ENCODE results near the gene PARP9.
"Not testable (repeated sequence)": the region's sequence is repeated elsewhere in the genome, so short reads cannot be mapped to it uniquely, and the experiment has no call there.

The PARP9 gene

DNA sequence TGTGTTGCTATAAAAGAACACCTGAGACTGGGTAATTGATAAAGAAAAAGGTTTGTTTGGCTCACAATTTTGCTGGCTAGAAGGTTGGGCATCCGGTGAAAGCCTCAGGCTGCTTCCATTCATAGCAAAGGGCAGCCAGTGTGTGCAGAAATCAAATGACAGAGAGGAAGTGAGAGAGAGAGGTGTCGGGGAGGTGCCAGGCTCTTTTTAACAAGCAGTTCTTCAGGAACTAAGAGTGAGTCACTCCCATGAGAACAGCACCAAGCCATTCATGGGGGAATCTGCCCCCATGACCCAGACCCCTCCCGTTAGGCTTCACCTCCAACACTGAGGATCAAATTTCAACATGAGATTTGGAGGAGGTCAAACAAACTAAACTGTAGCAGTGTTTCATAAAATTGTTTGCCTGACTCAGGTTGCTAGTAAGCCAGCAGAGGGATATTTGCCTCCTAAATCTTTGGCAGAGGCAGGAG, 8.9 kb upstream of the PARP9 start:
- no peak for DNase-seq

DNA sequence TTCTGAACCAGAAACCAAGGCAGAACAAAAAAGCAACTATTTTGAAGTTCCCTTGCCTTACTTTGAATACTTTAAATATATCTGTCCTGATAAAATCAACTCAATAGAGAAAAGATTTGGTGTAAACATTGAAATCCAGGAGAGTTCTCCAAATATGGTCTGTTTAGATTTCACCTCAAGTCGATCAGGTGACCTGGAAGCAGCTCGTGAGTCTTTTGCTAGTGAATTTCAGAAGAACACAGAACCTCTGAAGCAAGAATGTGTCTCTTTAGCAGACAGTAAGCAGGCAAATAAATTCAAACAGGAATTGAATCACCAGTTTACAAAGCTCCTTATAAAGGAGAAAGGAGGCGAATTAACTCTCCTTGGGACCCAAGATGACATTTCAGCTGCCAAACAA, 4.7 kb upstream of the PARP9 start:
- DNase-seq, result no peak

DNA sequence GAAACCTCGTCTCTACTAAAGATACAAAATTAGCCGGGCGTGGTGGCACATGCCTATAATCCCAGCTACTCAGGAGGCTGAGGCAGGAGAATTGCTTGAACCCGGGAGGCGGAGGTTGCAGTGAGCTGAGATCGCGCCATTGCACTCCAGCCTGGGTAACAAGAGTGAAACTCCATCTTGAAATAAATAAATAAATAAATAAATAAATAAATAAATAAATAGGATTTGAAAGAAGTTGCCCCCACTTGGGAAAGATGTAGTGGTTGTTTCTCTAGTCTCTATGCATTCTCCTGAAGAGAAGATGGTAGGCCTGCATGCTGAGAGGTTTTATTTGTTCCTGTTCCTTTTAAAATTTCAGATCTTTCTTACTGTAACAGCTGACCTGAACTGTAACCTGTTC, 4.0 kb upstream of the PARP9 start:
- not testable (repeated sequence) for DNase-seq

DNA sequence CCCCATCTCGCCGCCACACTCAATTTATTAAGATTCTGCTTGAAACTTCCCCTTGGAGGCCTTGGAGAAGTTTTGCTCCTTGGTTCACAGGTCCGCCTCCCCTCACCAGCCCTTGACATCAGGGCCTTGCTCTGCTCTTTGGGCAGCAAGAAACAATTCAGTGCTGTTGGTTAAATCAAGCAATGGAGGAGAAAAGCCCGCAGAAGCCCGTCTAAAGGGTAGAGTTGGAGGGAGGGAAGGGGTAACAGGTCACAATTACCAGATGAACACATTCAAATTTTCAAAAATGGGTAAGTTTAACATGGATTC, 429 bp downstream of the PARP9 start:
- no peak for DNase-seq

DNA sequence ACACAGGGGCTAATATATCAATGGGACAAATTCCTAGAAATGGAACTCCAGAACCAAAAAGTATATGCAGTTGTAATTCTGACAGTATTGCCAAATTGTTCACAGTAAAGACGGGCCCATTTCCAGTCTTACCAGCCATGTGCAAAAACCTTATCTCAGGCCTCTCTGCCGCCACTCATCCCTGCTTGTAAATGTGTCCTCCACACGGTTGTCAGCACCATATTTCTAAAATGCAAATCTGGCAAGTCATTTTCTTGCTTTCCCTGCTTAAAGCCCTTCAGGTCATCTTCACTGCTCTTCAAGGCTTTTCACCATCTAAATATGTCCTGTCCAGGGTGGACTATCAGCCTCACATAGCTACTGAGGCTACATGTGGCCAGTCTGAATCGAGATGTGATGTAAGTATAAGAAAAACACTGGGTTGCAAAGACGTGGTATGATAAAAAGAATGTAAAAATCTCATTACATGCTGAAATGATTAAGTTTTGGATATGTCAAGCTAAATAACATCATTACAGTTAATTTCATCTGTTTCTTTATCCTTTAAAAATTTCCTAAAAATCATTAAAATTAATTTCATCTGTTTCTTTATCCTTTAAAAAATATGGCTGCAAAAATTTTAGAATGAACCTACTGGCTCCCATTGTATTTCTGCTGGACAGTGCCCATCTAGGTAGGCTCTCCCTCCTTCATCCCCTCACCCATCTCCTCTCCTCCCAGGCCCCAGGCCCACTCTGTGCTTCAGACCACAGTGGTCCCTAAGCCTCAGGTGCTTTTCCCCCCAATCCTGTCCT, 980 bp downstream of the PARP9 start:
- no peak for DNase-seq

DNA sequence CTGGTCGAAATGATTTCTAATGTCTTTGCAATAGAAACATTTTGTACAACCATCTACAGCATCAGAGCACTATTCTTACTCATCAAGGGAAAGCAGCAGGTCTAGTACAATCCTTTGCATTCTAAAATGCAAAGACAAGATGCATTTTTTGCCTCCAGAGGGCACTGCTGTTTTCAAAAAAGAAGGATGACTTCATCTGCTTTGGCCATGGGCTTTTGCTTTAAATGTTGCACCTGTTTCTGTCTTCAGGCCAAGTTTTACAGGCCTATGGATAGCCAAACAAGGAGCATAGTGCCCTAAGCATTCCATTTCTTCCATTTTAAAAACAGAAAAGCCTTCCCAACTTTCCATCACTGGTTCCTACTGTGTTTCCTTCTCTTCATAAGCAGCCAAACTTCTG, 3.4 kb downstream of the PARP9 start:
- DNase-seq, result no peak

DNA sequence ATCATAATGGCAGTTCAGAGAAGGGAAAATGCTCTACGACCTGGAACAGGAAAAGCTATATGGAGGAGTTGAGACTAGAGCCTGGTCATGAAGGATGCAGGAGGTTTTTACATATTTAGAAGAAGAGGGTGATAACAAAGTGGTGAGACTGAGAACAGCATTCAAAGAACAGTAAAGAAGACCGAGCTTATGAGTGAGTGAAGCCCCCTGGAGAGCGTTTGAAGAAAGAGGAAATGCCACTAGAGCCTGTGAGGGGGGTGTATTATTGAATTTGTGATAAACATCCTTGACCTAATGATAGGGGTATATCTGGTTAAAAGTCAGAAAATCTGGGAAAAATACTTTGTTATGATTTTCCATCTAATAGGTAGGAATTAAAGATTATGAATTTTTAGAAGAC, 4.2 kb downstream of the PARP9 start:
- no peak for DNase-seq

DNA sequence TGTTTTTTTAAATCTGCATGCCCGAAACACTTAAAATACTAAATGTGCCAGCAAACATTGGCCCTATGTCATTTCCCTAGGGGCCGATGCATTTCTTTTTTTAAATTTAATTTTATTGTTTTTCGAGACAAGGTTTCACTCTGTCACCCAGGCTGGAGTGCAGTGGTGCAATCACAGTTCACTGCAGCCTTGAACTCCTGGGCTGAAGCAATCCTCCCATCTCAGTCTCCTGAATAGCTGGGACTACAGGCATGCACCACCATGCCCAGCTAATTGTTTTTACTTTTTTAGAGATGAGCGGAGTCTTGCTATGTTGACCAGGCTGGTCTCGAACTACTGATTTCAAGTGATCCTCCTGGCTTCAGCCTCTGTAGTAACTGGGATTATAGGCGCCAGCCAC, 5.5 kb downstream of the PARP9 start:
- DNase-seq, result no peak

DNA sequence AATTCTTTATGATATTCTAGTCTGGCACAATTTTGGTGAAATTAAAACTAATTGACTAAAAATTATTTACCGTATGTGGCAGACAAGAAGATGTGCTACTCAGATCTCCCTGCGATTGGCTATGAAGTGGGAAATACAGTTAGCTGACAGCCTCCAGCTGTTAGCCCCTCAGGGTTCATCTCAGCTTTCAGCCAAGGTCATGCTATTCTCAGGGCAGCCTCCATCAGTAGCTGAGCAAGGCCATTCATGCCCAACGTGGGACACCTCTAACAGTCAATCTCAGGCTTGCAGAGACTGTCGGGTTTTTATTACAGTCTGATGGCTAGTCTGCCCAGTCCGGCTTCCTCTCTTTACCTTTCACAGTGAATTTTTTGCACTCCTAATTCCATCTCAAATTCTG, 6.7 kb downstream of the PARP9 start:
- no peak for DNase-seq

DNA sequence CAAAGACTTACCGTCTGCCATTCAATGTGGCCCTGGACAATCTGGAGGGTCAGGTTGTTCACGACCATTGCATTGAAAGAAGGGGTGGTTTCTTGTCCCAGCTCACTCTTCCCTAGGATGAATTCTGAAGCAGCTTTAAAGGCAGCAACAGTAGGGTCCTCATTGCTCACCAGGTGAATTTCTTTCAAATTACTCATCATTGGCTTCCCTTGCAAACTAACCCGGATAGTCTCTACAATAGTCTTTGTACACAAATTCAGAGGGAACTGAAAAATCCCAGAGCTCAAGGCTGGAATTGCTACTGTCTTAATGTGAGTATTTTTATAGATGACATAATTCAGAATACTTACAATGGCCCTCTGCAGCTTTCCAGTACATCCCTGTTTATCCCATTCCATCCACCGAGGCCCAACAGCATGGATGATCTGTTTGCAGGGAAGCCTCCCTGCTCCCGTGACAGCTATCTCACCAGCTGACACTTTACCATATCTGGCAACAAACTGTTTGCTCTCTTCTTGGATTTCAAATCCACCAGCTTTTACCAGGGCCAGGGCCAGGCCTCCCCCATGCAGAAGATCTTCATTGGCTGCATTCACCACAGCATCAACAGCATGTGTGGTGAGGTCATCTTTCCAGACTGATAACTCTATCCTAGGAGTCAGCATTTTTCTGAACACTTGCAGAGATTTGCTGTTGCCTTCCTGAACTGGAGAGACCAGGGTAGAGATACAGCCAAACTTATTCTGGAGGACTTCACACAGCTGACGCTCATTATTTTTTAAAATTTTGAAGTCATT, 8.6 kb downstream of the PARP9 start:
- no peak for DNase-seq

DNA sequence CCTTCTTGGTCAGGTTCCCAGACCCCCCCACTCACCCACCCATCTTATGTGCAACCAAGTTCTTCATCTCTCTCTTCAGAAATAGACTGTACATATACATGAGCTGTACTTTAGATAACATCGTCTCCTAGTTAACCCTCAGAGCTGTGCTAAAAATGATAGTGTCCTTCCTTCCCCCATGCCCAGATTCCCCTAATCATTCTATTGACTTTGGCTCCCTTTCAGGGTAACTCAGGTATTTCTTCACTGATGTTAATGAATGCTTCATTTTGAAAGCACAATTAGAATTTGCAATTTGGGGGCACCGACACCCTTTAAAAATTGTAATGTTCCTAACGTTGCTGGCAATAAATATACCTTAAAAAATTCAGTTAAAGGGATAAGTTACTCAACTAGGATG, 10.9 kb downstream of the PARP9 start:
- no peak for DNase-seq

DNA sequence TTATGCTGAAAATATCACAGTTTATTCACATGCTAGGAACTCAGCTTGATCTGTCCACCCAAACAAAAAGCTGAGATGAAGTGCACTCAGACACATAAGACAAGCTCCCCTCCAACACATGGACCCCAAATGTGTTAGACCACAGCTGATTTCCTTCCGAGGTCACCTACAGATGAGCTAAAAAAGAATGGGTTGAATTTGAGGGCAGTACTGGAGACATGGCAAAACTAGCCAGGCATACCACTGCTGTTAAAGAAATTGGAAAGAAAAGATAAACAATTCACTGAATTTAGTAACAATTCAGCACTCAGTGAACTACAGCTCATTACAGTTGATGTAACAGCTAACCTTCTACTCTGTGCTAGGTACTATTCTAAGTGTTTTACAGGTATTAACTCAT, 15.5 kb downstream of the PARP9 start:
- DNase-seq, result no peak

DNA sequence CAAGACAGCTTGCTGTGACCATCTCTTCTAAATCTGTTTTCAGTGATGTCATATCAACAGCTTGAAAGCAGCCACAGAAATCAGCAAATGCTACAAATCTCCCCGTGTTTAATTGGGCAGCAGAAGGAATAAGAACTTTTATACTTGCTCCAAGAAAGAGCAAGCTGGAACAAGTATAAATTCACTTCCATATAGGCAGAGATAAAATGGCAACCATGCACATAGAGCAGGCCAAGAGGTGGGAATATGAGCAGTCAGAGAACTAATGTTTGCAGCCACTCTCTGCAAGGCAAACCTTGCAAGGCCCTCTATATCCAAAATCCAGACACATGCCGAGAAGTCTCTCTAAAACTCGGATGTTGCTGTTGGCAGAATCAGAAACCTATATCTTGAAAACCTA, 16.0 kb downstream of the PARP9 start:
- DNase-seq, result no peak

DNA sequence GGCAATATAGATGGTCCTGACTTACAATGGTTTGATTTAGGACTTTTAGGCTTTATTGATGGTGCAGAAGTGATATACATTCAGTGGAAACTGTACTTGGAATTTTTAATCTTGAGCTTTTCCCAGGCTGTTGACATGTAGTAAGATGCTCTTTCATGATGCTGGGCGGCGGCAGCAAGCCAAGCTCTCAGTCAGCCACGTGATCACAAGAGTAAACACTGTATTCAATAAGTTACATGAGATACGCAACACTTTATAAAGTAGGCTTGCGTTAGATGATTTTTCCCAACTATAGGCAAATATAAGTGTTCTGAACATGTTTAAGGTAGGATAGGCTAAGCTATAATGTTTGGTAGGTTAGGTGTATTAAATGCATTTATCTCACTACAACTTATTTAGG, 17.9 kb downstream of the PARP9 start:
- no peak for DNase-seq

DNA sequence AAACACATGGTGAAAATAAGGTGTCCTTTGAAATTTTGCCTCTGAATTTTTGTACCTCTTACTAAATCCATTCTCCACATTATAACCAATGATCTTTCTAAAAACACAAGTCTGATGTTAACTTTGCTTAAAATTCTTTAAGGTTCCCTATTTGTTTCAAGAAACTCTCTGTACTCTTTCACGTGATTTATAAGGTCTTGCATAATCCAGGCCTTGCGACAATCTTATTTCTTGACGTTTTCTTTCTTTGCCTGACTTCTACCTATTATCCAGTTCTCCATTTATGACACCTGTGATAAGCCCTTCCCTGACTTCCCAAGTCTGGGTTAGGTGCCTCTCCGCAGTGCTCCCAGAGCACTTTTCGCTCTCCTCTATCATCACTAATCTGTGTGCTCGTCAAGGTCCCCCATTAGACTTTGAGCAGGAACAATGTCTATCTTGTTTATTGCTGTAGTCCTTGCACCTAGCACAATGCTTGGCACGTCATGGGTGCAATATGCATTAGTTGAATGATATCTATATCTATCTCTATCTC, 25.1 kb downstream of the PARP9 start:
- no peak for DNase-seq

DNA sequence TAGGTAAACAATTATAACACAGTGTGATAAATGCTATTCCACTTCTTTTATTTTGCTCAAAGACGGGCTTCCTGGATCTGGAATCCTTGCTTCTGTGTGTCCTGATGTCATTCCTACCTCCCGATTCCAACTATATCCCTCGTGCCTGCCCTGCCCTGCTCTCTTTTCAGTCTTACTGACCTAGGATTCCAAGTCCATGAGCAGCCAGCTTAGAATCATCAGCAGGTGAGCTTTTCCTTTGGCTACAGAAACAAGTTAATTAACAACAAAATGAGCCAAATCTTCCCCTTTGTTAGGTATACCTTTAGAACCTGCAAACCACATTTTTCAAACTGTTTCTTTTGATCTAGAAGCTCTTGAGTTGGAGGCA, 27.5 kb downstream of the PARP9 start:
- no peak for DNase-seq

DNA sequence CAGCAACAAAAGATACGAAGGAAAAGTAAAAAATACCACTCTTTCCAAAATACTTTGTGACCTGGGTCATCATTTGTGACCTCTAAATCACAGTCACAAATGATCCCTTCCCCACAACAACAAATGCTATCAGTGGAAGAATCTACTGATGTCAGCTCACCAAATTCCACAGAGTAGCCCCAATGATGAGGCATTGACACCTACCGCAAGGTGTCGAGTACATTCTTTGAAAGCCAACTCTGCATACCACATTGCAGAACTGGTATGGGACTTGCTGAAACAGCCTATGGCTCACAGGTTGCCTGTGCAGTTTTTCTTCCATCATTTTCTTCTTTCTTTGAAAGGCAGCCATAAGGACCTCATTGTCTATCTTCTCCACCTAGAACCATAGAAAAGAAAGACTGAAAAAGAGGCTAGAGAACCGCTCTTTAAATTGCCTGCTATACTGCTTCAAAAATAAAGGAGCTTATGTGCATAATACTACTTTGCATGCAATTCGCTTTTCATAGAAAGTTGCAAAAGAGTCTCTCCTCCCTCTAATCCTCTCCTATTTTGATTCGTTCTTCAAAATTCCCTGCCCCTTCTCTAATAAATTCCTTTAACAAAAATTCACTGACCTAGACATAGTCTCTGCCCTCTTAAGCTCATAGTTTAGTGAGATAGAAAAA, 28.0 kb downstream of the PARP9 start:
- DNase-seq, result no peak

DNA sequence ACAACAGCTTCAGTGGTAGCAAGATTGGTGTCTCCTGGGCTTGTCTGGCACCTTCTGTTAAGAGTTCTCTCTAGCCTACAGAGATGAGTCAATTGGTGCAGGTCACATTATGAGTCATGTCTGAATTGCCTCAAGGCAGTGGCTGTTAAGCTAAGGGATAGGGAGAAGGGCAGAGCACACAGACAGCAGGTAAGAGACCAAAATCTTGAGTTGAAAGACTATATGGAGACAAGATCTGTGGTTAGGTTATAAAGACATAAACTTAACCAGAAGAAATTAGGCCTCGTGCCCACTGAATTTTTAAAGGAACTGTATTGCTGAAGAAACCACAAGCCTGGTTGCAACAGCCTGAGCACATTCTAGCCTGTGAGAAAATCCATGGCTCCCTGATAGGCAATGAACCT, 30.2 kb downstream of the PARP9 start:
- DNase-seq, result no peak

DNA sequence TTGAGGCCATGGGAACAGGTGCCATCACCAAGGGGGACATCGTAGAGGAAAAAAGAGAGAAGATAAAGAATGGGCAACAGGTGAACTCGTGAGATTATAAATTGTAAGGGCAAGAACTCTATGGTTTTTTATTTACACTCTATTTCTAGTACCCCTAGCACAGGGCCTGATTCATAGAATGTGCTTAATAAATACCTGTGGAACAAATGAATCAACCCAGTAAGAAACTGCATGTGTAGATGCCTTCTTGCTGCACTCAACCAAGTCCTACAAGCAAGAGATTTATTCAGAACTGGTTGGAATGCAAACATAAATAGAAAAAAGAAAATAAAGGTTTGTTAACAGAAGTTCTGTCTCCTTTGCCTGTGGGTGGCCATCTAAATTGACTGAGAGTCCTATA, 30.6 kb downstream of the PARP9 start:
- no peak for DNase-seq

DNA sequence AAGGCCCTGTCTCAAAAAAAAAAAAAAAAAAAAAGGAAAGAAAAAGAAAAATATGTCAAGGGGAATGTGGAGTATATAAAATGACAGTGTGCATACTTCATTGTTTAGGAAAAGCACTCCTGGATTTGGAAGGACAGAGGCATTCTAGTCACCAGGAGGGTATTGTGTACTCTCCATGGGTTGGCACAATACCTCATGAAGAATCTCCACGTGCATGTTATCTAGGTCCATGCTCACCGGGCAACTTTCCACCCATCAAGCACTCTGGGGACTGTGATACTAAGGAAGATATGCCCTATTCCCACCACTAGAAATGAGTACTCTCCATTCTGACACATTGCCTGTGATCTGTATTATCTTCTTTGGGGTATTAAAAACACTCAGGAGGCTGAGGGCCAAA, 33.9 kb downstream of the PARP9 start:
- no peak for DNase-seq

DNA sequence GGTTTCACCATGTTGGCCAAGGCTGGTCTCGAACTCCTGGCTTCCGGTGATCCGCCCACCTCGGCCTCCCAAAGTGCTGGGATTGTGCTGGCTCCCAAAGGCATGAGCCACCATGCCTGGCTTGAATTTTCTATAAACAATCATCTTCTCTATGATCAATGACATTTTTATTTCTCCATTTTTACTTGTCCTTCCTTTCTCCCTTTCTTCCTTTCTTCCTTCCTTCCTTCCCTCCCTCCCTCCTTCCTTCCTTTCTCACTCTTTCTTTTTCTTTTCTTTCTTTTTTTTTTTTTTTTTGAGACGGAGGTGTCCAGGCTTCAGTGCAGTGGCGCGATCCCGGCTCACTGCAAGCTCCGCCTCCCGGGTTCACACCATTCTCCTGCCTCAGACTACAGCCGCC, 40.8 kb downstream of the PARP9 start:
- DNase-seq, result no peak

DNA sequence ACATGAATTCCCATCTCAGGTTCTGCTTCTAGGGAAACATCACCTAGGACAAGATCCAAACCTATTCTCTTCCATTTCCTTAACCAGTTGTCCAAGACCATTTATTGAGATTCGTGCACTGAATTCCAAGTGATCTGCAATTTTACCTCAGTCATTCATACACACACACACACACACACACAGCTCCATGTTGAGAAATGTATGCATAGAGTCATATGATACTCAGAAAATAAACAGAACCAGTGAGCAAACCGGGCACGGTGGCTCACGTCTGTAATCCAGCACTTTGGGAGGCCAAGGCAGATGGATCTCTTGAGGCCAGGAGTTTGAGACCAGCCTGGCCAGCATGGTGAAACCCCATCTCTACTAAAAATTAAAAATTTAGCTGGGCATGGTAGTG, 43.2 kb downstream of the PARP9 start:
- DNase-seq, result no peak

DNA sequence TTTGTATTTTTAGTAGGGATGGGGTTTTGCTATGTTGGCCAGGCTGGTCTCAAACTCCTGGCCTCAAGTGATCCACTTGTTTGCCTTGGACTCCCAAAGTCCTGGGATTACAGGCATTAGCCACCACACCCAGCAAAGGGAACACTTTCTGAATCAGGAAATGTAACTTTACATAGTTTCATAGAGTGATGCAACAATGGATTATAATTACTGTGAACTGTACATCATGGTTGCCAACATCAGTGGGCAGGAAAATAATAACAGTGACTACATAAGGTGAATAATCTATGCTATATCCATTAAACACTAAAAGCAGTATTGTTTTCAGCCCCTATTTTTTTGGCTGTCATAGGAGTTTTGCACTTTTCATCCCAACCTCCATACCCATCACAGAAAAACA, 44.4 kb downstream of the PARP9 start:
- DNase-seq, result no peak

DNA sequence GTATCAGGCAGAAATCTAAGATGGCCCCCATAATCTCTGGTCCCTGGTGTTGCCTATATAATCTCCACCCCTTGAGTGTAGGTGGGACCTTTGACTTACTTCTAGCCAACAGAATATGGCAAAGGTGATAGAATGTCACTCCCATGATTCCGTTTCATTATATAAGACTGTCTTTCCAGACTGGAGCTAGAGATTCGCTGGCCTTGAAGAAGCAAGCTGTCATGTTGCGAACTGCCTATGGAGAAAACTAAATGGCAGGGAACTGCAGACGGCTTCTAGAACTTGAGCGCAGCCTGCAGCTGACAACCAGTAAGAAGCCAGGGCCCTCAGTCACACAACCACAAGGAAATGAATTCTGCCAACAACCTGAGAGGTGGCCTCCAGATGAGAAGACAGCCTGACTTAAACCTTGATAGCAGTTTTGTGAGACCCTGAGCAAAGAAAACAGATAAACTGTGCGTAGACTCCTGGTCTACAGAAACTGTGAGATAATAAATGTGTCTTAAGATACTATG, 47.2 kb downstream of the PARP9 start:
- DNase-seq, result no peak

Data from activated gamma-delta T cell (primary cell).